Measurements from ENCODE around the gene ANTXR1.
"Not testable (repeated sequence)": the region's sequence is repeated elsewhere in the genome, so short reads cannot be mapped to it uniquely, and the experiment has no call there.

ANTXR1 gene

DNA sequence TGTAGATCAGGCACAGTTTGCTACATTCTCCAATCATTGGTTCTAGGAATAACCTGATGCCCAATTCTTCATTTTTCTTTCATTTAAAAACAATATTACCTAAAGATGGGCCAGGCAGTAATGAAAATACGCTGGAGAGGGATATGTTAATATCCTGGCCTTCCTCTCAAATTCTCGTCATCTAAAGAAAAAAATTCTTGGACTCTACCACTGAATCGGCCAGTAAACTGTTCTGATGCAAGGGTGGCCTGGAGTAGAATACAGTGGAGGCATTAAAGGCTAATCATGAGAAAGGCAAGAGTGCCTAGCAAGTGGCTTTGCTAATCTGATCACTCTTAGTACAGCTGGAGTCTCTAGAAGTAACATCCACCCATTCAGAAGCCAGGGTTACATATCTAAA, 157.7 kb downstream of the ANTXR1 start:
- peaks cover 11% of the 10 kb centered on the region for H3K4me1 ChIP-seq (ENCODE audit: control insufficient read depth, insufficient read depth, low read length)
- no peaks in the 10 kb centered on the region for H3K9me3 ChIP-seq (ENCODE audit: control insufficient read depth in 2 of 2, low read length in 2 of 2)
- H3K36me3 ChIP-seq (ENCODE audit: control insufficient read depth in 2 of 2, insufficient read depth in 2 of 2, low read length in 2 of 2), result peaks cover 4% of the 10 kb centered on the region in 2 donors
- H3K4me3 ChIP-seq (ENCODE audit: low read length in 2 of 2), result no peak overlapping the region
- H3K27me3 ChIP-seq (ENCODE audit: control insufficient read depth in 1 of 2, insufficient read depth in 2 of 2, low read length in 2 of 2), result no peaks in the 10 kb centered on the region
- no peak overlapping the region for H3K9ac ChIP-seq (ENCODE audit: low read length in 2 of 2)
- H3K27ac ChIP-seq (ENCODE audit: low read length), result no peak overlapping the region

DNA sequence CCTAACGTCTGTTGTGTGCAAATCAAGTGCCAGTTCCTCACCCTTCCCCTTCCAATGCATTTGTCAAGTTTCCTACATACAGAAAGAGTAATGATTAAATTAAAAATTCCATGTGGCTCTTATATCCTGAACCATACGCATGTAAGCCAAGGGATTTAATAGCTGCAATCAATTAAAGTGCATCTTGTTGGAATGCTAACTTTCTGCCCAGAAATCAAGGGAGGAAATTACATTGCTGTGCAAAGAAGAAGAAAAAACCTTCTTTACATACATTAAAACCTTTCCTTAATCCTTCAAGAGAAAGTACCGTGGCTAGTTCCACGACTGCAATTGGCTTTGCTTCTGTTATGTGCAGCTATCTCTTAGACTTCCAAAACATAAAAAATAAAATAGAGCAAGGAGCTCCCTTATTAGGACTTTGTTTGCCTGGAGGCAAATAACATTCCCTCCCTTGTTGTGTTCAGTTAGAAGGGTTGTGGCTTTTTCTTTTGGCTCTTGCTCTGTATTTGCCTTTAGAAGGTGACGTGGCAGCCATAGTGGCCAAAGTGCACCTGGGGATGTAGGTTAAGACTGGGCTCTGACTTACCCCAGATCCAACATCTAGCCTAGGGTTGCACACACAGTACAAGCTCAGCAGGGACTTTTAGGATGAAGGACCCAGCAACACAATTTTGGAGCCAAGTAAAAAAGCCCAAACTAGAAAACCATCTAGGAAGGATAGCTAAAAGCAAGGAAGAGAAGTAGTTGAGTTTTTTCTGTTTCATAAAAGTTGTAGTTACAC, 158.3 kb downstream of the ANTXR1 start:
- Histone ChIP-seq H3K4me1 (ENCODE audit: control insufficient read depth, insufficient read depth, low read length) (peaks cover 12% of the 10 kb centered on the region), H3K9me3 (ENCODE audit: control insufficient read depth in 2 of 2, low read length in 2 of 2) (no peaks in the 10 kb centered on the region), H3K27ac (ENCODE audit: low read length) (no peak overlapping the region), H3K4me3 (ENCODE audit: low read length in 2 of 2) (no peak overlapping the region), H3K36me3 (ENCODE audit: control insufficient read depth in 2 of 2, insufficient read depth in 2 of 2, low read length in 2 of 2) (peaks cover 4% of the 10 kb centered on the region in 2 donors), H3K27me3 (ENCODE audit: control insufficient read depth in 1 of 2, insufficient read depth in 2 of 2, low read length in 2 of 2) (no peaks in the 10 kb centered on the region), H3K9ac (ENCODE audit: low read length in 2 of 2) (no peak overlapping the region)

DNA sequence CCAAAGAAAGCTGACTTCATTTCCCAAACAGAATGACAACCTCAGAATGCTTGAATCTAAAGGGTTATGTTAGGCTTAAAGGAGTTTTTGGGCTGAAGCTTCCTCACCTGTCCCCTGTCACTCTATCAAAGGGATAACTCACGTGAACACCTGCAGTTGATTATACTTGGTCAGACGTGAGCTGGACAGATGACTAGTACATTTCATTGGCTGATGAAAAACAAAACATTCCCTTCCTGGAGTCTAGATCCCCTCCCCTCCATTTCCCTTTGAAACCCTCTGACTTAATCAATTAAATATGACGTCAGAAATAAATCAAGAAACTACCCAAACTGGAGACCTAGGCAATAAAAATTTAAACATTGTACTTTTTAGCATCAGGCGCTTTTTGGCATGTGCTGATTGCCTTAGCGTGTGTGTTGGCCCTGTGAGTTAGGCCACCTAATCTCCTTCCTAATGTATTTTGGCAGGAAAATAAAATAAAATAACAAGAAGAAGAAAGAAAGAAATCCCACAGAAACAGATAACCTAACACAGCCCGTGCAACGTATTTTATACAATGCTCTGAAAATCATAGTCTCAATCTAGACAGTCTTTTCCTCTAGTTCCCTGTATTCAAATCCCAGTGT, 159.0 kb downstream of the ANTXR1 start:
- H3K9me3 ChIP-seq (ENCODE audit: control insufficient read depth in 2 of 2, low read length in 2 of 2), result no peaks in the 10 kb centered on the region
- no peaks in the 10 kb centered on the region for H3K27me3 ChIP-seq (ENCODE audit: control insufficient read depth in 1 of 2, insufficient read depth in 2 of 2, low read length in 2 of 2)
- no peak overlapping the region for H3K27ac ChIP-seq (ENCODE audit: low read length)
- H3K36me3 ChIP-seq (ENCODE audit: control insufficient read depth in 2 of 2, insufficient read depth in 2 of 2, low read length in 2 of 2), result peaks cover 4% of the 10 kb centered on the region in 2 donors
- peaks cover 12% of the 10 kb centered on the region for H3K4me1 ChIP-seq (ENCODE audit: control insufficient read depth, insufficient read depth, low read length)
- no peak overlapping the region for H3K9ac ChIP-seq (ENCODE audit: low read length in 2 of 2)
- no peak overlapping the region for H3K4me3 ChIP-seq (ENCODE audit: low read length in 2 of 2)

DNA sequence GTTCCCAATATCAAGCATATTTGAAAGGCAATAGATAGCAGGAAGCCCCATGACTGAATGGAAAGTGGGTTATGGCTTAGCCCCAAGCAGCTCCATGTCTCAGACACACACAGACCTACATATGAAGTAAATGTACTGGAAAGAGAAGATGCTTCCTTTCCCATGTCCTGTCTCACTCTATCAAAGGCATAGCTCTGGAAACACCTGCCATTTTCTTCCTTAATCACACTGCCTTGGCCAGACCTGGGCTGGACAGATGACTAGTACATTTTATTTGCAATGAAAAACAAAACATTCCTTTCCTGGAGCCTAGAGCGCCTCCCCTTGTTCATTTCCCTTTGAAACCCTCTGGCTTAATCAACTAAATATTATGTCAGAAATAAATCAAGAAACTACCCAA, 160.7 kb downstream of the ANTXR1 start:
- Histone ChIP-seq H3K27me3 (ENCODE audit: control insufficient read depth in 1 of 2, insufficient read depth in 2 of 2, low read length in 2 of 2) (no peaks in the 10 kb centered on the region), H3K4me3 (ENCODE audit: low read length in 2 of 2) (no peak overlapping the region), H3K9me3 (ENCODE audit: control insufficient read depth in 2 of 2, low read length in 2 of 2) (no peaks in the 10 kb centered on the region), H3K4me1 (ENCODE audit: control insufficient read depth, insufficient read depth, low read length) (peaks cover 21% of the 10 kb centered on the region), H3K36me3 (ENCODE audit: control insufficient read depth in 2 of 2, insufficient read depth in 2 of 2, low read length in 2 of 2) (peaks cover 0 to 4% of the 10 kb centered on the region in 2 donors), H3K9ac (ENCODE audit: low read length in 2 of 2) (no peak overlapping the region), H3K27ac (ENCODE audit: low read length) (no peak overlapping the region)

DNA sequence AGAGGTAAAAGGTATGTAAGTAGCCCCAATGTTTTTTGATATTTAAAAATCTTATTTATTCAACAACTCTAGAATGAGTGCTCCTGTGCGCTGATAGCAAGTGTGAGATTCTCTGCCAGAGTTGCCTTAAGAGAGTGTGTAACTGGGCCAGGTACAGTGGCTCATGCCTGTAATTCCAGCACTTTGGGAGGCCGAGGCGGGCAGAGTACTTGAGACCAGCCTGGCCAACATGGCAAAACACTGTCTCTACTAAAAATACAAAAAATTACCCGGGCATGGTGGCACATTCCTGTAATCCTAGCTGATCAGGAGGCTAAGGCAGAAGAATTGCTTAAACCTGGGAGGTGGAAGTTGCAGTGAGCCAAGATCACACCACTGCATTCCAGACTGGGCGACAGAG, 161.2 kb downstream of the ANTXR1 start:
- H3K27me3 ChIP-seq (ENCODE audit: control insufficient read depth in 1 of 2, insufficient read depth in 2 of 2, low read length in 2 of 2); H3K9me3 ChIP-seq (ENCODE audit: control insufficient read depth in 2 of 2, low read length in 2 of 2); H3K36me3 ChIP-seq (ENCODE audit: control insufficient read depth in 2 of 2, insufficient read depth in 2 of 2, low read length in 2 of 2); H3K4me3 ChIP-seq (ENCODE audit: low read length in 2 of 2); H3K27ac ChIP-seq (ENCODE audit: low read length); H3K9ac ChIP-seq (ENCODE audit: low read length in 2 of 2): not testable (repeated sequence)
- peaks cover 21% of the 10 kb centered on the region for H3K4me1 ChIP-seq (ENCODE audit: control insufficient read depth, insufficient read depth, low read length)

DNA sequence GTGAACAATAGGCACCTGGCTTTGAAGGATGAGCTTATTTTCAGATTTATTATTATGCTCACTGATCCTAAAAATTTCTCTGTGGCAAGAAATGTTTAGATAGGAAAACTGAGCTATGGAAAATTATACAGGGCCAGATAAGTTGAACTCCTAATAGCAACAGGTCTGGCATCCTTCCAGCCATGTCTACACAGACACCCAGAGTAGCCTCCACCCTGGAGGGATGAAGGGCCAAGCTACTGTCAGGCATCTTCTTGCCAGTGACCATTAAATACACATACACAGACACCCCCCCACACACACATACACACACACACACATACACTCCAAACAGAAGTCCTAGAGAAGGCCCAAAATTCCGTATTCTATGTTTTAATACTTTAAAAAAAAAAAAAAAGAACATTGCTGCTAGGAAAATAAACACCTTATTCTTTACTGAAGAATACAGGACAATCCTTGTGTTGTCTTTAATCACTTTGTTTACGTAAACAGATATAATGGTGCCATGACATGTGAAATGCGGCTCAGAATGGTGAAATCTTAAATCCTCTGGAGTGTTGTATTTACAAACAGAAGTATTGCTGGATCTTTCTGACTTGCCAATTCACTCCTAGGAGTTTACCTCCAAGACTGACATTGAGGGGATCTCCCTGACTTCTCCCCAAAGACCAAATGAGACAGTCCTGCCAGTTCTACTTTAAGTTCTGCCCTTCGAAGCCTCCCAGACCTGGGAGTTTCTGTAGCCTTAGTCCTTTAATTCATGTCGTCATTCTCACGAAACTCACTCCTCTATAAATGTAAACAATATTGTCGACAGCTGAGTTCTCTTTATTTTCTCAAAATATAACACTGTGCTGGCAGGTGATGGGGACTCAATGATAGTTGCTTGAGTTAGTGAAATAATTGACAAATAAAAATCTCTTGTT, 163.1 kb downstream of the ANTXR1 start:
- no peak overlapping the region for H3K4me3 ChIP-seq (ENCODE audit: low read length in 2 of 2)
- H3K9ac ChIP-seq (ENCODE audit: low read length in 2 of 2), result no peak overlapping the region
- H3K4me1 ChIP-seq (ENCODE audit: control insufficient read depth, insufficient read depth, low read length), result peaks cover 21% of the 10 kb centered on the region
- no peaks in the 10 kb centered on the region for H3K27me3 ChIP-seq (ENCODE audit: control insufficient read depth in 1 of 2, insufficient read depth in 2 of 2, low read length in 2 of 2)
- no peak overlapping the region for H3K27ac ChIP-seq (ENCODE audit: low read length)
- peaks cover 0 to 2% of the 10 kb centered on the region in 2 donors for H3K36me3 ChIP-seq (ENCODE audit: control insufficient read depth in 2 of 2, insufficient read depth in 2 of 2, low read length in 2 of 2)
- no peaks in the 10 kb centered on the region for H3K9me3 ChIP-seq (ENCODE audit: control insufficient read depth in 2 of 2, low read length in 2 of 2)

DNA sequence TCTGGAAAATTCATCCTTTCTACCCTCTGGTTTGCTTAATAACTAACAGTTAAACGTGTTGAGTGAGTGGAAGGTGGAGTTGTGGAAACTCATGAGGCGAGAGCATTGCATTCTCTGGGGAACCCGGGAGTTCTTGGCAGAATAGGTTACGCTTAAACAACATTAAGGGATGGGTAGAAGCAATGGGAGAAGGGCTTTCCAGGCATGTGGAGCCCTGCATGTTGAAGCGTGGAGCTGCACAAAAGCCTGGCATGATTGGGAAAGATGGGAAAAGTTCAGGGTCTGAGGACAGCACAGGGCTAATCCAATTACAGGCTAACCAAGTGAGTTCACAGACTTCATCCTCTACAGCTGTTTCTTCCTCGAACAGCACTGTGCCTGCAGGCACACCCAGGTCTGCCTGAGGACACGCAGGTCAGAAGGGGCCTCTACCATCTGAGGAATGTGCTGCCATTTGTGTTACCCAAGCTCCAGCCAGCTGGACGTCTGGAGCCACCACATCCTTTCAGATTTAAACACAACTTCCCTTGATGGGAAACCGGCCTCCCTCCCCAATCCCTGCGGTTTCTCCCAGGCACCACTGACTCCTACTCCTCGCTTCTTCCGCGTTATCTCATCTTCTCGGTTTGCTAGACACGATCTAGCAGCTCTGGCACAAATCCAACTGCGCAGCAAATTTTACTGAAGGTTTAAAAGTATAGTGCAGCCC, 164.2 kb downstream of the ANTXR1 start:
- Histone ChIP-seq H3K9me3 (ENCODE audit: control insufficient read depth in 2 of 2, low read length in 2 of 2) (no peaks in the 10 kb centered on the region), H3K9ac (ENCODE audit: low read length in 2 of 2) (peak overlapping the region in 1 of 2 donors; percentile 31), H3K4me1 (ENCODE audit: control insufficient read depth, insufficient read depth, low read length) (peaks cover 24% of the 10 kb centered on the region), H3K36me3 (ENCODE audit: control insufficient read depth in 2 of 2, insufficient read depth in 2 of 2, low read length in 2 of 2) (peaks cover 6 to 11% of the 10 kb centered on the region in 2 donors), H3K27ac (ENCODE audit: low read length) (peak overlapping the region; percentile 58), H3K4me3 (ENCODE audit: low read length in 2 of 2) (peak overlapping the region in 1 of 2 donors; percentile 8), H3K27me3 (ENCODE audit: control insufficient read depth in 1 of 2, insufficient read depth in 2 of 2, low read length in 2 of 2) (no peaks in the 10 kb centered on the region)

DNA sequence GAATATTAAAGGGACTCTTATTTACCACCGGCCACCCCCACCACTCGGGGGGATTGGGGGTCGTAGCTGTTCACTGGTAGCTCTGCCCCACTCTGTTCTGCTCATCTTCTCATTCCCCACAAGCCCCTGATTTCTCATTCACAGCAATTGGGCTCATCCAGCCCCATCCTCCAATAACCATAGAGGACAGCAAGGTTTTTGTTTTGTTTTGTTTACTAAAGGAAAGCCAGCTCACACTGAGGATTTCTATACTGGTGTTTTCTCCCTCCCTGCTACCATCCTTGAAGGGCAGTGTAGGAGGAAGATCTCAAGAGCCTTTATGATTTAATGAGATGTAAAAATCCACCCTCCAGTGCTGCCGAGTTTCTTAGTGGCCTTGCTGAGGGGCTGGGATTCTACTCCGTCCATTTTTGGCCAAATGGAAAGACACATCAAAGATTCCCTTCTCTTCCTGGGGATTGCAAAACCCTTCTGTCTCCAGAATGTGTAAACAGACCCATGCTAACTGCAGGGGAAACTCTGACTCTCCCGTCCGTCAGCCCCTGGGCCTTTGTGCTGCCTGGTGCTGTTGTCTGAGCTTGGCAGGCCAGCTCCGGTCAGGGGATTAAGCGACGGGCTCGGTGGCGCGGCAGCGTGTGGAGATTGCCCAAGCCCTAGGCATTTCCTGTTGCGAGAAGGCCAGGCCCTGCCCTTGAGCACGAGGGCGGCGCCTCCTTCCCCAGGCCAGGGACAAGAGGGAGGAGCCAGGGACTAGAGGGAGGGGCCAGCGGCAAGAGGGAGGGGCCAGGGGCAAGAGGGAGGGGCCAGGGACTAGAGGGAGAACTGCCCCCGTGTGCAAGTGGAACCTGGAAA, 165.0 kb downstream of the ANTXR1 start:
- no peaks in the 10 kb centered on the region for H3K27me3 ChIP-seq (ENCODE audit: control insufficient read depth in 1 of 2, insufficient read depth in 2 of 2, low read length in 2 of 2)
- H3K4me3 ChIP-seq (ENCODE audit: low read length in 2 of 2), result no peak overlapping the region
- H3K27ac ChIP-seq (ENCODE audit: low read length), result peak overlapping the region; percentile 58
- peaks cover 9 to 15% of the 10 kb centered on the region in 2 donors for H3K36me3 ChIP-seq (ENCODE audit: control insufficient read depth in 2 of 2, insufficient read depth in 2 of 2, low read length in 2 of 2)
- H3K9ac ChIP-seq (ENCODE audit: low read length in 2 of 2), result peak overlapping the region; percentile 6 to 31
- peaks cover 24% of the 10 kb centered on the region for H3K4me1 ChIP-seq (ENCODE audit: control insufficient read depth, insufficient read depth, low read length)
- no peaks in the 10 kb centered on the region for H3K9me3 ChIP-seq (ENCODE audit: control insufficient read depth in 2 of 2, low read length in 2 of 2)

DNA sequence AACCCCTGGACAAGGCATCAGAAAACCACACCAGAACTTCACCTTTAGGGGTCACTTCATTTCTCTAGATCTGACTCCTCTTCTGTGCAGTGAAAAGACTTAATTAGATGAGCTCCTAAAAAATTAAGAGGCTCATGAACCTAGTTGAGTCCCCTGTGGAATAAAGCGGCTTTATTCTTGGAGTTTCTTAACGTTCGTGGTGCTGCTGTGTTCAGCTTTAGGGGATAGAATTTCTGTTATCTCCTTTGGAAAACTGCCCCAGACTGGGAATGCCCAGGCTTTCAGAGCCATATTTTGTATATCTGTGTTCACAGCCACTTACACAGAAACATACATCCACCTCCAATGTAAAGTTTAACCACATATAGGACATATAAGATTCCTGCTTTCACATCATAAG, 165.8 kb downstream of the ANTXR1 start:
- Histone ChIP-seq H3K9ac (ENCODE audit: low read length in 2 of 2) (no peak overlapping the region), H3K4me1 (ENCODE audit: control insufficient read depth, insufficient read depth, low read length) (peaks cover 24% of the 10 kb centered on the region)

More for the DNA sequence above, 165.8 kb downstream of the ANTXR1 start:
- no peak overlapping the region for H3K27ac ChIP-seq (ENCODE audit: low read length)
- H3K4me3 ChIP-seq (ENCODE audit: low read length in 2 of 2), result no peak overlapping the region
- no peaks in the 10 kb centered on the region for H3K27me3 ChIP-seq (ENCODE audit: control insufficient read depth in 1 of 2, insufficient read depth in 2 of 2, low read length in 2 of 2)
- H3K36me3 ChIP-seq (ENCODE audit: control insufficient read depth in 2 of 2, insufficient read depth in 2 of 2, low read length in 2 of 2), result peaks cover 13 to 19% of the 10 kb centered on the region in 2 donors
- H3K9me3 ChIP-seq (ENCODE audit: control insufficient read depth in 2 of 2, low read length in 2 of 2), result no peaks in the 10 kb centered on the region

Data from stomach smooth muscle (tissue), 2 donors.